Epithelial cell of proximal tubule (primary cell): Measurements from ENCODE around the gene PIGL. TPM values are rescaled to one million over a fixed set of nuclear protein-coding genes. Genes with fewer than 3 reads are reported as not detected.

Experiments used
- DNase-seq: peaks from one replicate; pipeline ENCODE4 v3.0.0-alpha.2; 2011; ENCODE audit warnings: low read depth
- H3K4me3 ChIP-seq: 2 replicates; pipeline ENCODE4 v1.5.1; 2011; ENCODE audit warnings: low read depth, mild to moderate bottlenecking, low read length
- CTCF ChIP-seq: conservative IDR thresholded peaks from 2 replicates; pipeline ENCODE4 v1.5.1; 2012; ENCODE audit warnings: low read depth, mild to moderate bottlenecking, low read length
- total RNA-seq: library from RNA; depleted of rRNA; stranded (reverse); fragments of >200 nt; gene quantifications from 2 replicates; pipeline ENCODE4 v1.2.3, GENCODE V29; 2015

PIGL gene
- 17.5 and 24.4 TPM in 2 replicates for total RNA-seq

GRCh38 chr17:16217002-16217635 is at the start of gene PIGL:
Gene PIGL (plus strand): TSS chr17:16217210. CDS start chr17:16217227, 17 bp downstream.
- H3K4me3 ChIP-seq = peak within 1 kb of the TSS; percentile 93
- TF ChIP-seq CTCF = no peak

GRCh38 chr17:16171613-16172012 is 45.4 kb upstream of the PIGL start:
- DNase-seq = no peak
- H3K4me3 ChIP-seq = no peak overlapping the region

More at GRCh38 chr17:16217002-16217635, at the start of gene PIGL:
- DNase-seq = peak; percentile 76

GRCh38 chr17:16178836-16179235 is 38.2 kb upstream of the PIGL start:
- no peak overlapping the region for H3K4me3 ChIP-seq
- TF ChIP-seq CTCF = no peak
- DNase-seq = no peak

More at GRCh38 chr17:16171613-16172012, 45.4 kb upstream of the PIGL start:
- TF ChIP-seq CTCF = no peak

- no peak overlapping the region for H3K4me3 ChIP-seq
- no peak for DNase-seq
- no peak for TF ChIP-seq CTCF
These were observed 35.4 kb upstream of the PIGL start for GRCh38 chr17:16181581-16181980.

GRCh38 chr17:16187642-16188041 is 29.4 kb upstream of the PIGL start:
- H3K4me3 ChIP-seq = no peak overlapping the region
- DNase-seq = no peak
- no peak for TF ChIP-seq CTCF

- DNase-seq = no peak
- no peak overlapping the region for H3K4me3 ChIP-seq
- no peak for TF ChIP-seq CTCF
These were observed 27.1 kb upstream of the PIGL start for GRCh38 chr17:16189791-16190348.

GRCh38 chr17:16190703-16191360 is 26.2 kb upstream of the PIGL start:
- DNase-seq = no peak
- no peak overlapping the region for H3K4me3 ChIP-seq
- TF ChIP-seq CTCF = no peak
